ENCODE data around the gene MBTPS1. TPM values are rescaled to one million over a fixed set of nuclear protein-coding genes. Genes with fewer than 3 reads are reported as not detected.

The MBTPS1 gene
- polyA plus RNA-seq, 1 donor from 2014 or later: 66.9 TPM

- Histone ChIP-seq H3K36me3 (ENCODE audit: insufficient read depth, low read length) (peaks cover 8% of the 10 kb centered on the region), H3K9ac (ENCODE audit: low read length) (no peak overlapping the region)
Observed at GRCh38 chr16:84079664-84080063, 37.1 kb downstream of the MBTPS1 start.

GRCh38 chr16:84075376-84075775 is 41.4 kb downstream of the MBTPS1 start:
- Histone ChIP-seq H3K36me3 (ENCODE audit: insufficient read depth, low read length) (peaks cover 4% of the 10 kb centered on the region), H3K27ac (ENCODE audit: low read length) (no peak overlapping the region), H4K20me1 (ENCODE audit: insufficient read depth) (no peaks in the 10 kb centered on the region), H3K79me2 (replicated peaks; ENCODE audit: insufficient read depth, low read length) (no peaks in the 10 kb centered on the region), H3K4me3 (ENCODE audit: low read length) (no peak overlapping the region), H3K27me3 (ENCODE audit: insufficient read depth, low read depth, low read length) (no peaks in the 10 kb centered on the region), H2AFZ (ENCODE audit: low read depth, low read length) (no peak overlapping the region), H3F3A (ENCODE audit: insufficient read depth, low read length, poor library complexity, severe bottlenecking) (no peaks in the 10 kb centered on the region), H3K9ac (ENCODE audit: low read length) (no peak overlapping the region), H3K9me3 (ENCODE audit: low read length) (no peaks in the 10 kb centered on the region), H3K4me2 (ENCODE audit: low read length) (no peak overlapping the region), H3K9me2 (ENCODE audit: insufficient read depth, low read length) (no peaks in the 10 kb centered on the region)
- no peak for TF ChIP-seq TAF1 (IDR thresholded peaks at IDR 0.05; ENCODE audit: low read depth)

More at GRCh38 chr16:84079664-84080063, 37.1 kb downstream of the MBTPS1 start:
- Histone ChIP-seq H3K4me3 (ENCODE audit: low read length) (no peak overlapping the region), H3K27me3 (ENCODE audit: insufficient read depth, low read depth, low read length) (no peaks in the 10 kb centered on the region), H3K27ac (ENCODE audit: low read length) (no peak overlapping the region), H3K9me2 (ENCODE audit: insufficient read depth, low read length) (no peaks in the 10 kb centered on the region), H2AFZ (ENCODE audit: low read depth, low read length) (no peak overlapping the region), H3K4me2 (ENCODE audit: low read length) (no peak overlapping the region), H3K9me3 (ENCODE audit: low read length) (no peaks in the 10 kb centered on the region), H3K79me2 (replicated peaks; ENCODE audit: insufficient read depth, low read length) (no peaks in the 10 kb centered on the region), H3F3A (ENCODE audit: insufficient read depth, low read length, poor library complexity, severe bottlenecking) (no peaks in the 10 kb centered on the region), H4K20me1 (ENCODE audit: insufficient read depth) (no peaks in the 10 kb centered on the region)
- TF ChIP-seq EP300 (conservative IDR thresholded peaks at IDR 0.05; ENCODE audit: poor library complexity, severe bottlenecking): no peak
- TF ChIP-seq SMC3 (conservative IDR thresholded peaks at IDR 0.05; ENCODE audit: poor library complexity): no peak
- TF ChIP-seq TAF1 (IDR thresholded peaks at IDR 0.05; ENCODE audit: low read depth): no peak
- no peak for TF ChIP-seq POLR2AphosphoS5 (IDR thresholded peaks at IDR 0.05)
- TF ChIP-seq CTCF (IDR thresholded peaks at IDR 0.05; ENCODE audit: poor library complexity, severe bottlenecking): no peak
- no peak for TF ChIP-seq REST (IDR thresholded peaks at IDR 0.05; ENCODE audit: borderline replicate concordance)
- no peak for TF ChIP-seq MXI1 (conservative IDR thresholded peaks at IDR 0.05; ENCODE audit: poor library complexity, severe bottlenecking)
- no peak for TF ChIP-seq EZH2 (IDR thresholded peaks at IDR 0.05; ENCODE audit: borderline replicate concordance, insufficient read depth, low read length, poor library complexity, severe bottlenecking)
- TF ChIP-seq RAD21 (conservative IDR thresholded peaks at IDR 0.05): no peak

GRCh38 chr16:84074721-84075120 is 42.0 kb downstream of the MBTPS1 start:
- no peak for TF ChIP-seq POLR2AphosphoS5 (IDR thresholded peaks at IDR 0.05)
- TF ChIP-seq CTCF (IDR thresholded peaks at IDR 0.05; ENCODE audit: poor library complexity, severe bottlenecking): no peak
- TF ChIP-seq MXI1 (conservative IDR thresholded peaks at IDR 0.05; ENCODE audit: poor library complexity, severe bottlenecking): no peak
- no peak for TF ChIP-seq EP300 (conservative IDR thresholded peaks at IDR 0.05; ENCODE audit: poor library complexity, severe bottlenecking)
- no peak for TF ChIP-seq SMC3 (conservative IDR thresholded peaks at IDR 0.05; ENCODE audit: poor library complexity)
- no peak for TF ChIP-seq REST (IDR thresholded peaks at IDR 0.05; ENCODE audit: borderline replicate concordance)
- TF ChIP-seq EZH2 (IDR thresholded peaks at IDR 0.05; ENCODE audit: borderline replicate concordance, insufficient read depth, low read length, poor library complexity, severe bottlenecking): no peak
- TF ChIP-seq RAD21 (conservative IDR thresholded peaks at IDR 0.05): no peak
- no peak for TF ChIP-seq TAF1 (IDR thresholded peaks at IDR 0.05; ENCODE audit: low read depth)
- H3K36me3 ChIP-seq (ENCODE audit: insufficient read depth, low read length): peaks cover 4% of the 10 kb centered on the region

More at GRCh38 chr16:84074721-84075120, 42.0 kb downstream of the MBTPS1 start:
- Histone ChIP-seq H3K27me3 (ENCODE audit: insufficient read depth, low read depth, low read length) (no peaks in the 10 kb centered on the region), H4K20me1 (ENCODE audit: insufficient read depth) (no peaks in the 10 kb centered on the region), H3K9ac (ENCODE audit: low read length) (no peak overlapping the region), H3K9me2 (ENCODE audit: insufficient read depth, low read length) (no peaks in the 10 kb centered on the region), H3K9me3 (ENCODE audit: low read length) (no peaks in the 10 kb centered on the region), H2AFZ (ENCODE audit: low read depth, low read length) (no peak overlapping the region), H3F3A (ENCODE audit: insufficient read depth, low read length, poor library complexity, severe bottlenecking) (no peaks in the 10 kb centered on the region), H3K27ac (ENCODE audit: low read length) (no peak overlapping the region), H3K79me2 (replicated peaks; ENCODE audit: insufficient read depth, low read length) (no peaks in the 10 kb centered on the region), H3K4me2 (ENCODE audit: low read length) (no peak overlapping the region), H3K4me3 (ENCODE audit: low read length) (no peak overlapping the region)

Measured in neural cell (in vitro differentiated cells).